Measurements from ENCODE around the gene ADD1. TPM values are rescaled to one million over a fixed set of nuclear protein-coding genes. Genes with fewer than 3 reads are reported as not detected.

The ADD1 gene
- total RNA-seq, 5 donors from 2014 or later (not counting 1 experiment from before 2014, with no cell fraction given): 241 to 274 (median 256) TPM

DNA sequence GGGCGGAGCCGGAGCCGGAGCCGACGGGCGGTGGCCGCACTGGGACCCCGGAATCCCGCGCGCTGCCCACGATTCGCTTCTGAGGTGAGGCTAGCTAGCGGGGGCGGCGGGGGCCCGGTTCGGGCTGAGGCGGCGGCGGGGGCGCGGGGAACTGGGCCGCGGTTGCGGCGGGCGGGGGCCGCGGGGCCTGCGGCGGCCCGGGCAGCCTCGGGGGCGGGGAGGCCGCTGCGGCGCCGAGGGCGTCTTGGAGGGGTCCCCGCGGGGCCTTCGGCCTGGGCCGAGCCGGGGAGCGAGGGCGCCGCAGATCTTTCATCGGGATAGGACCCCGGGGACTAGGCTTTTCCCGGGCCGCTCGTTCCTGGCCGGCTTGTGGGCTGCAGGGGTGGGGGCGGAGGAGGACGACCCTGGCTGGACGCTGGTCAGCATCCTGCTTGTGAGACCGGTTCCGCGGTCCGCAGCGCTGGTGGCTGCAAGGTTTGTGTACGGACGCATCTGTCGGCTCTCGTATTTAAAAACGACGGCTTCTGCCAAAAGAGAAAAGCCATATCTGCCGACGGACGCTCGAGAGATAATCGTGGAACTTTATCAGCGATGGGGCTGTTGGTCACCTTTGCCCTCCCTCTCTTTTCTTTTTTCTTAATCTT lies 419 bp downstream of the ADD1 start:
- no peaks in the 10 kb centered on the region for H3K27me3 Mint-ChIP-seq
- peak overlapping the region; percentile 86 to 89 for H3K27ac Mint-ChIP-seq
- peaks cover 57 to 67% (median 66%) of the 10 kb centered on the region in 3 donors for H3K4me1 Mint-ChIP-seq
- CTCF ChIA-PET: interaction anchor here in 1 of 2 donors (0.6 kb wide), 1 partner anchor 29 kb away, joined by 3 read pairs; no protein-coding TSS in a partner anchor
- peaks cover 0 to 4% (median 0%) of the 10 kb centered on the region in 3 donors for H3K9me3 Mint-ChIP-seq
- DNase-seq: peak in 2 of 35 experiments; percentile 13 to 38
- no peaks in the 10 kb centered on the region for H3K36me3 Mint-ChIP-seq
- Histone ChIP-seq H3K4me3 (ENCODE audit: control insufficient read depth in 1 of 2, extremely low read depth in 1 of 2, low read length in 1 of 2) (peak overlapping the region; percentile 85 to 92), H3K27ac (ENCODE audit: low read length) (peak overlapping the region; percentile 54), H3K9me3 (no peaks in the 10 kb centered on the region), H3K36me3 (ENCODE audit: control insufficient read depth in 2 of 2, extremely low read depth in 1 of 2, insufficient read depth in 1 of 2, low read length in 1 of 2) (no peaks in the 10 kb centered on the region), H3K27me3 (replicated peaks in 1 of 2; ENCODE audit: control insufficient read depth in 2 of 2, extremely low read depth in 1 of 2, insufficient read depth in 2 of 2, low read length in 1 of 2) (no peaks in the 10 kb centered on the region), H3K4me1 (ENCODE audit: control insufficient read depth in 1 of 2, extremely low read depth in 1 of 2, insufficient read depth in 2 of 2, low read length in 2 of 2) (peaks cover 16 to 50% of the 10 kb centered on the region in 2 experiments)
- POLR2A ChIA-PET: no interaction called here
- peak overlapping the region; percentile 90 to 93 (median 93) for H3K4me3 Mint-ChIP-seq
- under 1% methylated on average over 67 of the region's 74 CpGs for WGBS (ENCODE audit: insufficient coverage)
- peak in 2 of 4 experiments; percentile 47 for ATAC-seq (replicated peaks in 1 of 4)

DNA sequence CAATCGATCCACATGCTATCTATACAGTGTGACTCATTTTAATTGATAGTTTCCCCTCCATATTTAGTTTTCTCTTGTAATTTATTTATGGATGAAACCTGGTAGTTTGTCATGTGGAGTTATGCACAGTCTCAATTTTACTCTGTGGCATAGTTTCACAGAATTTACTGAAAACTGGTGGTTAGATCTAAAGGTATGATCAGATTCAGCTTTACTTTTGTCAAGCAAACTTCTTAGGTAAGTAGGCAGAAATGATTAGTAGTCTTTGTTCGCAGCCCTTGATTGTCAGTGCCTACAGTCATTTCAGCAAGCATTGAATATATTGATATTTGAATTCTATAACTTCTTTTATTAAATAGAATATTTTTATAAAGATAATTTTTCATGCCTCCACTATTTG lies 2.5 kb downstream of the ADD1 start:
- ATAC-seq (replicated peaks in 1 of 4): no peak
- H3K9me3 Mint-ChIP-seq: no peaks in the 10 kb centered on the region
- no peaks in the 10 kb centered on the region for H3K36me3 Mint-ChIP-seq
- H3K4me1 Mint-ChIP-seq: peaks cover 65 to 77% (median 74%) of the 10 kb centered on the region in 3 donors
- Histone ChIP-seq H3K4me1 (ENCODE audit: control insufficient read depth in 1 of 2, extremely low read depth in 1 of 2, insufficient read depth in 2 of 2, low read length in 2 of 2) (peaks cover 17 to 49% of the 10 kb centered on the region in 2 experiments), H3K36me3 (ENCODE audit: control insufficient read depth in 2 of 2, extremely low read depth in 1 of 2, insufficient read depth in 1 of 2, low read length in 1 of 2) (no peaks in the 10 kb centered on the region), H3K9me3 (no peaks in the 10 kb centered on the region), H3K27ac (ENCODE audit: low read length) (peak overlapping the region; percentile 4), H3K4me3 (ENCODE audit: control insufficient read depth in 1 of 2, extremely low read depth in 1 of 2, low read length in 1 of 2) (no peak overlapping the region), H3K27me3 (replicated peaks in 1 of 2; ENCODE audit: control insufficient read depth in 2 of 2, extremely low read depth in 1 of 2, insufficient read depth in 2 of 2, low read length in 1 of 2) (no peaks in the 10 kb centered on the region)
- H3K27ac Mint-ChIP-seq: peak overlapping the region; percentile 58 to 89
- CTCF ChIA-PET: no interaction called here
- H3K27me3 Mint-ChIP-seq: no peaks in the 10 kb centered on the region
- no peak for DNase-seq
- POLR2A ChIA-PET: no interaction called here
- WGBS (ENCODE audit: insufficient coverage): no CpG with 5 or more reads among the region's 2 CpGs
- H3K4me3 Mint-ChIP-seq: peak overlapping the region; percentile 90 to 93 (median 93)

DNA sequence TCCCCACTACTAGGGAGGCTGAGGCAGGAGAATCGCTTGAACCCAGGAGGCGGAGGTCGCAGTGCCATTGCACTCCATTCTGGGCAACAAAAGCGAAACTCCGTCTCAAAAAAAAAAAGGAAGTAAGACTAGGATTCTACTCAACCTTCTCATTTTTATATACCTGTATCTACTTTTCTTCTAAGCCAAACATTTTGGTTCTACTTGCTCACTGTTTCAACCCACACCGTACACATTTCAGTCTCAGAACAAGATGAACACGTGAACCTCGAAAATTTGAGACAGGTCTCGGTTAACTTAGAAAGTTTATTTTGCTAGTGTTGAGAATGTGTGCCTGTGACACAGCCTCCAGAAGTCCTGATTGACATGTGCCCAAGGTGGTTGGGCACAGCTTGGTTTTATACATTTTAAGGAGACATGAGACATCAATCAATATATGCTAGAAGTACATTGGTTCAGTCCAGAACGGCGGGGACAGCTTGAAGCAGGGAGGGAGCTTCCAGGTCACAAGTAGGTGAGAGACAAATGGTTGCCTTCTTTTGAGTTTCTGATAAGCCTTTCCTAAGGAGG lies 3.7 kb downstream of the ADD1 start:
- no peaks in the 10 kb centered on the region for H3K27me3 Mint-ChIP-seq
- no peak overlapping the region for H3K27ac ChIP-seq (ENCODE audit: low read length)
- no peak for ATAC-seq (replicated peaks in 1 of 4)
- peaks cover 22 to 57% of the 10 kb centered on the region in 2 experiments for H3K4me1 ChIP-seq (ENCODE audit: control insufficient read depth in 1 of 2, extremely low read depth in 1 of 2, insufficient read depth in 2 of 2, low read length in 2 of 2)
- ChIA-PET CTCF (interaction anchor here in 1 of 2 donors (0.5 kb wide), 1 partner anchor 31 kb away, joined by 3 read pairs; no protein-coding TSS in a partner anchor), POLR2A (interaction anchor here in 1 of 2 donors (0.6 kb wide), 1 partner anchor 144 kb away, joined by 9 read pairs; no protein-coding TSS in a partner anchor)
- no peak for DNase-seq
- H3K4me3 ChIP-seq (ENCODE audit: control insufficient read depth in 1 of 2, extremely low read depth in 1 of 2, low read length in 1 of 2): no peak overlapping the region
- peak overlapping the region; percentile 9 to 13 for H3K27ac Mint-ChIP-seq
- H3K9me3 Mint-ChIP-seq: no peaks in the 10 kb centered on the region
- peaks cover 74 to 84% (median 82%) of the 10 kb centered on the region in 3 donors for H3K4me1 Mint-ChIP-seq
- peak overlapping the region in 2 of 3 donors; percentile 9 to 15 for H3K4me3 Mint-ChIP-seq
- H3K9me3 ChIP-seq: no peaks in the 10 kb centered on the region
- H3K36me3 ChIP-seq (ENCODE audit: control insufficient read depth in 2 of 2, extremely low read depth in 1 of 2, insufficient read depth in 1 of 2, low read length in 1 of 2): no peaks in the 10 kb centered on the region
- no peaks in the 10 kb centered on the region for H3K36me3 Mint-ChIP-seq
- WGBS (ENCODE audit: insufficient coverage): 90% methylated on average over 4 of the region's 11 CpGs
- H3K27me3 ChIP-seq (replicated peaks in 1 of 2; ENCODE audit: control insufficient read depth in 2 of 2, extremely low read depth in 1 of 2, insufficient read depth in 2 of 2, low read length in 1 of 2): no peaks in the 10 kb centered on the region

DNA sequence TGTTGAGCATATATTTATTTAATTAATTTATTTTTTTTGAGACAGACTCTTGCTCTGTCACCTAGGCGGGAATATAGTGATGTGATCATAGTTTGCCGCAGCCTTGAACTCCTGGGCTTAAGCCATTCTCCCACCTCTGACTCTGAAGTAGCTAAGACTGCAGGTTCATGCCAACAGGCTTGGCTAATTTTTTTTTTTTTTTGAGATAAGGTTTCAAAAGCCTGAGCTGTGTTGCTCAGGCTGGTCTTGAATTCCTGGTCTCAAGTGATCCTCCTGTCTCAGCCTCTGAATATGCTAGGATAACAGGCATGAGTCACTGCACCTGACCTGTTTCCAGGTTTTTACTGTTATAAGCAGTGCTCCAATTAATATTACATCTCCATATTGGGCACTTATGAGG lies 4.8 kb downstream of the ADD1 start:
- H3K4me1 ChIP-seq (ENCODE audit: control insufficient read depth in 1 of 2, extremely low read depth in 1 of 2, insufficient read depth in 2 of 2, low read length in 2 of 2): peaks cover 23 to 58% of the 10 kb centered on the region in 2 experiments
- no peaks in the 10 kb centered on the region for H3K9me3 ChIP-seq
- no peak overlapping the region for H3K27ac ChIP-seq (ENCODE audit: low read length)
- no peaks in the 10 kb centered on the region for H3K36me3 ChIP-seq (ENCODE audit: control insufficient read depth in 2 of 2, extremely low read depth in 1 of 2, insufficient read depth in 1 of 2, low read length in 1 of 2)
- DNase-seq: no peak
- ChIA-PET POLR2A (interaction anchor here (0.6 kb wide), 2 partner anchors 31 to 1019 kb away, joined by 3 read pairs; no protein-coding TSS in a partner anchor), CTCF (interaction anchor here in 1 of 2 donors (0.6 to 0.9 kb wide), 2 partner anchors 34 to 85 kb away, joined by 3 to 4 read pairs; no protein-coding TSS in a partner anchor)
- H3K4me3 ChIP-seq (ENCODE audit: control insufficient read depth in 1 of 2, extremely low read depth in 1 of 2, low read length in 1 of 2): no peak overlapping the region
- Mint-ChIP-seq H3K4me3 (no peak overlapping the region), H3K9me3 (no peaks in the 10 kb centered on the region), H3K27me3 (no peaks in the 10 kb centered on the region), H3K27ac (peak overlapping the region in 1 of 2 donors; percentile 8), H3K4me1 (peaks cover 75 to 82% (median 79%) of the 10 kb centered on the region in 3 donors), H3K36me3 (no peaks in the 10 kb centered on the region)
- no CpG with 5 or more reads among the region's 2 CpGs for WGBS (ENCODE audit: insufficient coverage)
- H3K27me3 ChIP-seq (replicated peaks in 1 of 2; ENCODE audit: control insufficient read depth in 2 of 2, extremely low read depth in 1 of 2, insufficient read depth in 2 of 2, low read length in 1 of 2): no peaks in the 10 kb centered on the region
- ATAC-seq (replicated peaks in 1 of 4): no peak

DNA sequence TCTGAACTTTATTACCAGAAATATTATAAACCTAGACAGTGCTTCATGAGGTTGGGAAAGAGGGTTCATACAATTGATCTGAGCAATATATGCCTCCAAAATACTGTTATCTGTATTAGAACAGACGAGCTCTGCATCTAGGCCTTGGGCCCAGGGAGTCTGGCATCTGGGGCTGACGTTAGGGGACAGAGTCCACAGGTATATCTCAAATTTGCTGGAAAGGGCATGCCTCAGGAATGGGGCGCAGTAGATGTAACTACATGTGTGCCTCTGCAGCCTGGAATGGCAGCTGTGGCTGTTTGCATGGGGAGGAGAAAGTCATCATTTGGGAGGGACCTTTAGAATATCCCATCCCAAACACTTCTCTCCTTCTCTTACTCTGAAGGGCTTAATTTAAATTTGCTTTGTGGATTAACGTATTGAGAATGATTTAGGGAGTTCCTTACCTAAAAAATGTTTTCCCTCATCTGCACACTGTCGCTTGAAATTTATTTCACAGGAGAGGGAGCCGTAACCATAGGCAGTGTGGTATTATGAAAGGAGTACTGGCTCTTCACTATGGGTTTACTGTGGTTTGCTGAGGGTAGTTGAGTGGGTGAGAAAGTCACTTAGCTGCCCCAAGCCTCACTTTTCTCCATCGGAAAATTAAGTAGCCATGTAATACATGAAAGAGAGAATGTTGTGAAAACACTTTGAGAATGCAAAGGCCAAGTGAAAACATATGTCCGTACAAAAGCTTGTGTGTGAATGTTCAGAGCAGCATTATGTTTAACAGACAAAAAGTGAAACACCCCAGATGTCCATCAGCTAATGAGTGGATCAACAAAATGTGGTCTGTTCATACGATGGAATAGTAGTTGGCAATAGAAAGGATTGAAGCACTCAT lies 5.9 kb downstream of the ADD1 start:
- WGBS (ENCODE audit: insufficient coverage): 89% methylated on average over 2 of the region's 9 CpGs
- H3K4me3 Mint-ChIP-seq: no peak overlapping the region
- H3K4me1 ChIP-seq (ENCODE audit: control insufficient read depth in 1 of 2, extremely low read depth in 1 of 2, insufficient read depth in 2 of 2, low read length in 2 of 2): peaks cover 25 to 66% of the 10 kb centered on the region in 2 experiments
- H3K36me3 ChIP-seq (ENCODE audit: control insufficient read depth in 2 of 2, extremely low read depth in 1 of 2, insufficient read depth in 1 of 2, low read length in 1 of 2): peaks cover 0 to 10% of the 10 kb centered on the region in 2 donors
- no peaks in the 10 kb centered on the region for H3K9me3 ChIP-seq
- H3K27ac Mint-ChIP-seq: peak overlapping the region; percentile 72 to 77
- no peak overlapping the region for H3K4me3 ChIP-seq (ENCODE audit: control insufficient read depth in 1 of 2, extremely low read depth in 1 of 2, low read length in 1 of 2)
- H3K27me3 Mint-ChIP-seq: no peaks in the 10 kb centered on the region
- DNase-seq (no peak), ATAC-seq (replicated peaks in 1 of 4) (no peak)
- peaks cover 82 to 91% (median 84%) of the 10 kb centered on the region in 3 donors for H3K4me1 Mint-ChIP-seq
- no peaks in the 10 kb centered on the region for H3K27me3 ChIP-seq (replicated peaks in 1 of 2; ENCODE audit: control insufficient read depth in 2 of 2, extremely low read depth in 1 of 2, insufficient read depth in 2 of 2, low read length in 1 of 2)
- no peaks in the 10 kb centered on the region for H3K9me3 Mint-ChIP-seq
- CTCF ChIA-PET: no interaction called here
- POLR2A ChIA-PET: no interaction called here
- peaks cover 5% of the 10 kb centered on the region for H3K36me3 Mint-ChIP-seq
- no peak overlapping the region for H3K27ac ChIP-seq (ENCODE audit: low read length)
